ENCODE data around the gene SYT6.

Gene SYT6

GRCh38 chr1:114154146-114154962 is 685 bp upstream of the SYT6 start:
- DNase-seq (ENCODE audit: low read depth), result peak; percentile 5

- DNase-seq (ENCODE audit: low read depth), result peak; percentile 33
Observed at GRCh38 chr1:114152508-114153260, 985 bp downstream of the SYT6 start.

GRCh38 chr1:114152089-114152507 is 1.6 kb downstream of the SYT6 start:
- no peak for DNase-seq (ENCODE audit: low read depth)

- no peak for DNase-seq (ENCODE audit: low read depth)
Observed at GRCh38 chr1:114150016-114150415, 3.7 kb downstream of the SYT6 start.

GRCh38 chr1:114149211-114149610 is 4.5 kb downstream of the SYT6 start:
- DNase-seq (ENCODE audit: low read depth), result no peak

GRCh38 chr1:114145504-114146151 is 8.0 kb downstream of the SYT6 start:
- no peak for DNase-seq (ENCODE audit: low read depth)

- DNase-seq (ENCODE audit: low read depth), result no peak
Observed at GRCh38 chr1:114144016-114144415, 9.7 kb downstream of the SYT6 start.

- DNase-seq (ENCODE audit: low read depth), result no peak
Observed at GRCh38 chr1:114139540-114139939, 14.1 kb downstream of the SYT6 start.

- no peak for DNase-seq (ENCODE audit: low read depth)
Observed at GRCh38 chr1:114137497-114137896, 16.2 kb downstream of the SYT6 start.

GRCh38 chr1:114135786-114136185 is 17.9 kb downstream of the SYT6 start:
- DNase-seq (ENCODE audit: low read depth), result no peak

GRCh38 chr1:114134518-114134917 is 19.2 kb downstream of the SYT6 start:
- no peak for DNase-seq (ENCODE audit: low read depth)

- no peak for DNase-seq (ENCODE audit: low read depth)
Observed at GRCh38 chr1:114133129-114133528, 20.5 kb downstream of the SYT6 start.

- DNase-seq (ENCODE audit: low read depth), result peak; percentile 49
Observed at GRCh38 chr1:114131526-114132220, 22.0 kb downstream of the SYT6 start.

GRCh38 chr1:114130846-114131525 is 22.7 kb downstream of the SYT6 start:
- DNase-seq (ENCODE audit: low read depth), result no peak

GRCh38 chr1:114130213-114130612 is 23.5 kb downstream of the SYT6 start:
- DNase-seq (ENCODE audit: low read depth), result no peak

- no peak for DNase-seq (ENCODE audit: low read depth)
Observed at GRCh38 chr1:114128293-114128692, 25.4 kb downstream of the SYT6 start.

- no peak for DNase-seq (ENCODE audit: low read depth)
Observed at GRCh38 chr1:114126261-114127095, 27.2 kb downstream of the SYT6 start.

- DNase-seq (ENCODE audit: low read depth), result no peak
Observed at GRCh38 chr1:114124644-114125043, 29.0 kb downstream of the SYT6 start.

GRCh38 chr1:114122941-114123618 is 30.6 kb downstream of the SYT6 start:
- DNase-seq (ENCODE audit: low read depth), result peak; percentile 92

- DNase-seq (ENCODE audit: low read depth), result no peak
Observed at GRCh38 chr1:114118351-114118990, 35.2 kb downstream of the SYT6 start.
